Activated naive CD8-positive, alpha-beta T cell treated with anti-CD3 and anti-CD28 coated beads, Interleukin-2, amount 50 U/mL, for 16 hours (primary cell): Measurements from ENCODE around the gene SENP6.
A peak's percentile ranks its signal among the peaks of the same experiment; 100 is the strongest.
"Not testable (repeated sequence)": the region's sequence is repeated elsewhere in the genome, so short reads cannot be mapped to it uniquely, and the experiment has no call there.

ENCODE experiments used
- DNase-seq: peaks from one replicate; pipeline ENCODE4 v3.0.0-alpha.2; 2020; ENCODE audit warnings: low read depth, low spot score

Gene SENP6

GRCh38 chr6:75601304-75602245, at the start of gene SENP6:
TSS of gene SENP6 (plus strand) at chr6:75601880. CDS start at chr6:75602525, 645 bp downstream.
- peak; percentile 42 for DNase-seq

- DNase-seq = no peak
These were observed 45.4 kb upstream of the SENP6 start for GRCh38 chr6:75556240-75556639.

DNA sequence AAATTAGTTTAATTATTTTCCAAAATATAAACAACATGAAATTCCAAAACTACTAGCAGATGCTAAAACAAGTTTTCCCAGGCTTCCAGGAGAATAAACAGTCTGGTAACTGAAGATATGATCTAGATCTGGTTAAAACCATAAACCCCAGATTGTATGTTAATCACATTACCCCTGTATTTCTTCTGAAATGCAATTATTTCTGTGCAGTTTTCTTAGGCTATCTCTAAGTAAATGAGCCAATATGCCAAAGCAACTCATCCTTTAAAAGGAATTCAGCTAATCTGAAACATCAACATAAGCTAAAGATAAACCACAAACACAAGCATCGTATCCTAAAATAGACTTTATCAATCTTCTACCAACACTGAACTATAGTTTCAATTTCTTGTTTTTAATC, 44.6 kb upstream of the SENP6 start:
- DNase-seq = no peak

GRCh38 chr6:75563032-75563431, 38.6 kb upstream of the SENP6 start:
- DNase-seq = no peak

DNA sequence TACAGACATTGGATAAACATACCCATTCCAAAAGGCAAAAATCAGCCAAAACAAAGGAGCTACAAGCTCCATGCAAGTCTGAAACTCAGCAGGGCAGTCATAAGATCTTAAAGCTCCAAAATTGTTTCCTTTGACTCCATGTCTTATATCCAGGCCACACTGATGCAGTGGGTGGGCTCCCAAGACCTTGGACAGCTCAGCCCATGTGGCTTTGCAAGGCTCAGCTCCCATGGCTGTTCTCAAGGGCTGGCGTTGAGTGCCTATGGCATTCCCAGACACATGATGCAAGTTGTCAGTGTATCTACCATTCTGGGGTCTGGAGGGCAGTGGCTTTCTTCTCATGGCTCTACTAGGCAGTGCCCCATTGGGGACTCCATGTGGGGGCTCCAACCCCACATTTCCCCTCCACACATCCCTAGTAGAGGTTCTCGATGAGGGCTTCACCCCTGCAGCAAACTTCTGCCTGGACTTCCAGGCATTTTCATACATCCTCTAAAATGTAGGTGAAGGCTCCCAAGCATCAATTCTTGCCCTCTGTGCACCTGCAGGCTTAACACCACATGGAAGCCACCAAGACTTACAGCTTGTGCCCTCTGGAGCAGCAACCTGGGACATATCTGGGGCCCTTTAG, 35.4 kb upstream of the SENP6 start:
- DNase-seq = no peak

DNA sequence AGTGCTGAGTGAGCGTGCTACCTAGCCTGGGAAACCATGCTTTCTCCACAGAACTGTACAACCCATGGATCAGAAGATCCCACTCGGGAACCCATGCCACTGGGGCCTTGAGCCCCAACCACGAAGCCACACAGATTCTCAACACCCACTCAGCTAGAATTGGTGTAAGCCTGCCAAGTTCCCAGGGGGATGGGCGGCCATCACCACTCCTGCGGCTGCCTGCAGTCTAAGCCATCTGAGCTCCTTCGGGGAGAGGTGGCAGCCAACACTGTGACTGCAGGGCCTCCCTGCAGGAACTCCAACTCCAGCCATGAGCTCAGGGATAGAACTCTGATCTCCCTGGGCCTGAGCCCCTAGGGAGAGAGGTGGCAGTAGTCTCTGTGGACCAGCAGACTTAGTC, 33.6 kb upstream of the SENP6 start:
- DNase-seq = no peak

DNA sequence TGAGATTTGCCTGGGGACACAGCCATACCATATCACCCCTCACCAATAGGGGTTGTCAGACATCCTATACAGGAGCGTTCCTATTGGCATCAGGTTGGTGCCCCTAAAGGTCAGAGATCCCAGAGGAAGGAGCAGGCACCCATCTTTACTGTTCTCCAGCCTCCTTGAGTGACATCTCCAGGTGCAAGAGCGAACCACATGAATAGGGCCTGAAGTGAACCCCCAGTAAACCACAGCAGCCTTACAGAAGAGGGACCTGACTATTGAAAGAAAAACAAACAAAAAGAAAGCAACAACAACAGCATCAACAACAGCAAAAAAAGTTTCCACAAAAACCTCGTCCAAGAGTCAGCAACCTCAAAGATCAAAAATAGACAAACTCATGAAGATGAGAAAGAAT, 32.7 kb upstream of the SENP6 start:
- no peak for DNase-seq

GRCh38 chr6:75570671-75571070, 31.0 kb upstream of the SENP6 start:
- DNase-seq = not testable (repeated sequence)

DNA sequence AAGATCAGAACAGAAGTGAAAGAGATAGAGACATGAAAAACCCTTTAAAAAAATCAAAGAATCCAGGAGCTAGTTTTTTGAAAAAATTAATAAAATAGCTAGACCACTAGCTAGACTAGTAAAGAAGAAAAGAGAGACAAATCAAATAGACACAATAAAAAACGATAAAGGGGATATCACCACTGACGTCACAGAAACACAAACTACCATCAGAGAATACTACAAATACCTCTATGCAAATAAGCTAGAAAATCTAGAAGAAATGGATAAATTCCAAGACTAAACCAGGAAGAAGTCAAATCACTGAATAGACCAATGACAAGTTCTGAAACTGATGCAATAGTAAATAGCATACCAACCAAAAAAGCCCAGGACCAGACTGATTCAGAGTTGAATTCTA, 29.6 kb upstream of the SENP6 start:
- no peak for DNase-seq

DNA sequence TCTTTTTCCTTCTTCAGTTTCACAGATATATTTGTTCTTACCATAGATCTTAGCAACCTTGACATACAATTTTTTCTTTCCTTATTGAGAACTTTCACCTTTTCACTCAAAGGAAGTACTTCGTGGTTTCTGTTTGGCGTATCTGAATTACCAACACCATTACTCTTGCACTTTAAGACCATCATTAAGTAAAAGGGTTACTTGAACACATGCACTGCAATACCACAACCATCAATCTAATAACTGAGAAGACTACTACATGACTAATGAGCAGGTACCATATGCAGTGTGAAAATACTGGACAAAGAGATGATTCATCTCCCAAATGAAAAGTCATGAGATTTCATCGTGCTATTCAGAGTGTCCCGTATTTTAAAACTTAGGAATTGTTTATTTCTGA, 21.7 kb upstream of the SENP6 start:
- DNase-seq = no peak

GRCh38 chr6:75581231-75581630, 20.4 kb upstream of the SENP6 start:
- no peak for DNase-seq

GRCh38 chr6:75584552-75584951, 17.1 kb upstream of the SENP6 start:
- not testable (repeated sequence) for DNase-seq

DNA sequence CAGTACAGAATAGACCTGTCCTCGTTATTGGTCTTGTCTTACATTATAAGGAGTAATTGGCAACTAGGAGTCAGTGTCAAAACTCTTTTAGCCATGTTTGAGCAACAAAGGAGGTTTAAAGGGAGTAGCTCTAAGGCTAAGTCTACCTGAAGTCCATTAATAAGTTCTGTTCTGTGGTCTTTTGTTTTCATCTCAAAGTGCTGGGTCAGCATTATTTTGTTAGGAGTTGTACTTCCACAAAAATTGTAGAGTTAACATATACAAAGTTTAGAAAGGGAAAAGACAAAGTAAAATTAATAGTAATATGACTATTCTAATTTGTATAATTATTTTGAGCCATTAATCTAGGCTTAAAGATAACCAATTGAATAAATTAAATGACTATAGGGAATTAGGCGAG, 12.7 kb upstream of the SENP6 start:
- no peak for DNase-seq

DNA sequence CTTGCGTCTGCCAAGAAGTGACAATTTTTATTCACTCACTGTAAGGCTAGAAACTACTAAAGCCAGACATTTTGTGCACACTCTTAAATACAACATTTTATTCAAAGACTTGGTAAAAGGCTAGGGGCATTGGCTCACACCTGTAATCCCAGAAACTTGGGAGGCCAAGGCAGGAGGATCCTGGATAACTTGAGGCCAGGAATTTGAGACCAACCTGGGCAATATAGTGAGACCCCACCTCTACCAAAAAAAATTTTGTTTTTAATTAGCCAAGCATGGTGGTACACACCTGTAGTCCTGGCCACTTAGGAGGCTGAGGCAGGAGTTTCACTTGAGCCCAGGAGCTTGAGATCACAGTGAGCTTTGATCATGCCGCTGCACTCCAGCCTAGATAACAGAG, 11.3 kb upstream of the SENP6 start:
- DNase-seq = no peak

DNA sequence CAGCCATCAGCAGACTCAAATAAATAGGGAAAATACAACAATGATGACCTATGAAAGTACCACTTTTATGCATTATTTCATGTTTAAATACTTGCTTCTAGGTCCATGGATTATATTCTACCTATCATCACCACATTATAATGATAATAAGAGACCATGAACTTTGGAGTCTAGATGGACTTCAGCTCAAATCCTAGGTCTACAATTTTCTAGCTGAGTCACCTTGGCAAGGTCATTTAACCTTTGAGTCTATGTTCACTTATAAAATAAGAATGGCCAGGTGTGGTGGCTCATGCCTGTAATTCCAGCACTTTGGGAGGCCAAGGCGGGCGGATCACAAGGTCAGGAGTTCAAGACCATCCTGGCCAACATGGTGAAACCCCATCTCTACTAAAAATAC, 5.3 kb upstream of the SENP6 start:
- DNase-seq = not testable (repeated sequence)

GRCh38 chr6:75600768-75601167, 912 bp upstream of the SENP6 start:
- no peak for DNase-seq

GRCh38 chr6:75602246-75603105, 796 bp downstream of the SENP6 start:
- peak; percentile 30 for DNase-seq

DNA sequence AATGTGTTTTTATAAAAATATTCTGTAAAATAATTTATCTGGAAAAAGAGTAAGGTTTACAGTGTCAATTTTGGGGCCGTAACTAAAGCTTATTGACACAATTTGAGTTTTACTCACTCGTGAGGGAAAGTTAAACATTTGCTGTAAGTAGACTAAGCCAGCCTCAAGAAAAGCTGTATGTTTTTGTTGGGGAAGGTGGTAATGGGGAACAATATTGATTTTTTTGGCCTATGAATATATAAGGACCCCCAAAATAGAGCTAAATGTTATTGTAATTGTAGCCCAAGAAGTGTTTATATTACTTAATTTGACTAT, 1.4 kb downstream of the SENP6 start:
- DNase-seq = no peak

DNA sequence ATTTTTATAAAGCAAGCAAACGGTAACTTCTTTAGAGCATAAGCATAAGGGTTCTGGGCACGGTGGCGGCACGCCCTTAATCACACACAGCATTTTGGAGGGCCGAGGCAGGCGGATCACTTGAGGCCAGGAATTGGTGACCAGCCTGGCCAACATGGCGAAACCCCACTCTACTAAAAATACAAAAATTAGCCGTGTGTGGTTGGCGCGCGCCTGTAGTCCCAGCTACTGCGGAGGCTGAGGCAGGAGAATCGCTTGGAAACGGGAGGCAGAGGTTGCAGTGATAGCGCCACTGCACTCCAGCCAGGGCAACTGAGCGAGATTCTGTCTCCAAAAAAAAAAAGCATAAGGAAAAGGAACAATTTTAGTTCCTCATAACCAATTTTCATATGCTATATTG, 2.6 kb downstream of the SENP6 start:
- no peak for DNase-seq

DNA sequence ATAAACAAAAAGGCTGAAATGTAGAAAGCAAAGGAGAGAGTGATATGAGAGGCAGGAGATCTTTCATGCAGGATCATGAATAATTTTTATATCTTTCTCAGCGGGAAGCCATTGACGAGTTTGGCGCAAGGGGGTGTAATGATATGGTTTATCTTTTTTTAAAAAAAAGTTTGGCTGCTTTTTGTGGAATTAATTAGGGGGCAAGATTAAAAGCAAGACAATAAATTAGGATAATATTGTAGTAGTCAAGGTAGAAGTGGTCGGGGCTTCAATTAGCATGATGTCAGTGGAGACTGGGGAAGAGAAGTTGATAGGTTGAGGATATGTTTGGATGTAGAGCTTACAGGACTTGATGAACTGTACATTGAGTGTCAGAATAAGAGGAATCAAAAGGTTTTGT, 4.0 kb downstream of the SENP6 start:
- no peak for DNase-seq

- DNase-seq = no peak
These were observed 6.6 kb downstream of the SENP6 start for GRCh38 chr6:75608304-75608703.

- no peak for DNase-seq
These were observed 7.4 kb downstream of the SENP6 start for GRCh38 chr6:75608956-75609533.
